Activated naive CD8-positive, alpha-beta T cell treated with anti-CD3 and anti-CD28 coated beads for 36 hours (primary cell): ENCODE measurements around the gene CROCC. TPM values are rescaled to one million over a fixed set of nuclear protein-coding genes. Genes with fewer than 3 reads are reported as not detected.

ENCODE experiments used
- DNase-seq: peaks from one replicate; pipeline ENCODE4 v3.0.0; 2021
- H3K27ac Mint-ChIP-seq: one replicate; pipeline ENCODE4 v1.8.0; 2022; ENCODE audit warnings: mild to moderate bottlenecking, moderate library complexity, mixed read lengths
- H3K27me3 Mint-ChIP-seq: one replicate; pipeline ENCODE4 v1.8.0; 2022; ENCODE audit warnings: mild to moderate bottlenecking, mixed read lengths
- H3K36me3 Mint-ChIP-seq: one replicate; pipeline ENCODE4 v1.8.0; 2021; ENCODE audit warnings: mild to moderate bottlenecking, mixed read lengths
- H3K4me1 Mint-ChIP-seq: one replicate; pipeline ENCODE4 v1.8.0; 2021; ENCODE audit warnings: mixed read lengths
- H3K4me3 Mint-ChIP-seq: one replicate; pipeline ENCODE4 v1.8.0; 2022; ENCODE audit warnings: mild to moderate bottlenecking, moderate library complexity, mixed read lengths
- H3K9me3 Mint-ChIP-seq: one replicate; pipeline ENCODE4 v1.8.0; 2022; ENCODE audit warnings: mixed read lengths
- total RNA-seq, 2 experiments: library from RNA; stranded (reverse); gene quantifications; one replicate each; pipeline ENCODE4 v1.2.3, GENCODE V29; 2021

CROCC gene
- total RNA-seq, 2 experiments from 2014 or later = 24.7 to 26.3 TPM

- no peaks in the 10 kb centered on the region for H3K36me3 Mint-ChIP-seq
- no peak for DNase-seq
- no peaks in the 10 kb centered on the region for H3K27me3 Mint-ChIP-seq
- no peak overlapping the region for H3K27ac Mint-ChIP-seq
- H3K4me1 Mint-ChIP-seq = peaks cover 15% of the 10 kb centered on the region
- no peaks in the 10 kb centered on the region for H3K9me3 Mint-ChIP-seq
- no peak overlapping the region for H3K4me3 Mint-ChIP-seq
Observed at GRCh38 chr1:17009706-17010105, 88.0 kb downstream of the CROCC start.

GRCh38 chr1:17011092-17011438 is 89.3 kb downstream of the CROCC start:
- Mint-ChIP-seq H3K27ac (no peak overlapping the region), H3K27me3 (no peaks in the 10 kb centered on the region), H3K4me3 (peak overlapping the region; percentile 84), H3K36me3 (no peaks in the 10 kb centered on the region), H3K4me1 (peaks cover 15% of the 10 kb centered on the region), H3K9me3 (no peaks in the 10 kb centered on the region)
- DNase-seq = no peak

- Mint-ChIP-seq H3K27me3 (no peaks in the 10 kb centered on the region), H3K27ac (peak within 1 kb of the TSS; percentile 42)
Observed at GRCh38 chr1:17011439-17012307, 89.9 kb downstream of the CROCC start, which contains the start of gene ATP13A2. ATP13A2 (minus strand) TSS chr1:17011928; CDS start chr1:17011738, 190 bp downstream.

GRCh38 chr1:17012775-17013490 is 91.2 kb downstream of the CROCC start:
- no peaks in the 10 kb centered on the region for H3K9me3 Mint-ChIP-seq
- H3K27me3 Mint-ChIP-seq = no peaks in the 10 kb centered on the region
- no peaks in the 10 kb centered on the region for H3K36me3 Mint-ChIP-seq
- peaks cover 15% of the 10 kb centered on the region for H3K4me1 Mint-ChIP-seq
- H3K27ac Mint-ChIP-seq = no peak overlapping the region
- no peak overlapping the region for H3K4me3 Mint-ChIP-seq
- DNase-seq = no peak

More at GRCh38 chr1:17011439-17012307, 89.9 kb downstream of the CROCC start, which contains the start of gene ATP13A2:
- Mint-ChIP-seq H3K36me3 (no peaks in the 10 kb centered on the region), H3K9me3 (no peaks in the 10 kb centered on the region), H3K4me1 (peaks cover 15% of the 10 kb centered on the region), H3K4me3 (peak within 1 kb of the TSS; percentile 84)
- DNase-seq = peak; percentile 91

- H3K4me1 Mint-ChIP-seq = peaks cover 15% of the 10 kb centered on the region
- no peak overlapping the region for H3K27ac Mint-ChIP-seq
- H3K4me3 Mint-ChIP-seq = no peak overlapping the region
- no peaks in the 10 kb centered on the region for H3K36me3 Mint-ChIP-seq
- DNase-seq = no peak
- no peaks in the 10 kb centered on the region for H3K9me3 Mint-ChIP-seq
- no peaks in the 10 kb centered on the region for H3K27me3 Mint-ChIP-seq
Observed at GRCh38 chr1:17013491-17014320, 92.0 kb downstream of the CROCC start.

GRCh38 chr1:17014671-17015567 is 93.2 kb downstream of the CROCC start:
- H3K4me3 Mint-ChIP-seq = no peak overlapping the region
- H3K9me3 Mint-ChIP-seq = no peaks in the 10 kb centered on the region
- no peaks in the 10 kb centered on the region for H3K27me3 Mint-ChIP-seq
- no peak for DNase-seq
- peaks cover 9% of the 10 kb centered on the region for H3K36me3 Mint-ChIP-seq
- peaks cover 23% of the 10 kb centered on the region for H3K4me1 Mint-ChIP-seq
- H3K27ac Mint-ChIP-seq = no peak overlapping the region

- H3K4me3 Mint-ChIP-seq = no peak overlapping the region
- H3K27me3 Mint-ChIP-seq = no peaks in the 10 kb centered on the region
- H3K4me1 Mint-ChIP-seq = peaks cover 12% of the 10 kb centered on the region
- H3K36me3 Mint-ChIP-seq = peaks cover 9% of the 10 kb centered on the region
- no peak overlapping the region for H3K27ac Mint-ChIP-seq
- no peak for DNase-seq
- no peaks in the 10 kb centered on the region for H3K9me3 Mint-ChIP-seq
Observed at GRCh38 chr1:17016317-17016661, 94.6 kb downstream of the CROCC start.

GRCh38 chr1:17017435-17017834 is 95.7 kb downstream of the CROCC start:
- no peak overlapping the region for H3K27ac Mint-ChIP-seq
- no peak overlapping the region for H3K4me3 Mint-ChIP-seq
- DNase-seq = no peak
- peaks cover 9% of the 10 kb centered on the region for H3K36me3 Mint-ChIP-seq
- peaks cover 8% of the 10 kb centered on the region for H3K4me1 Mint-ChIP-seq
- no peaks in the 10 kb centered on the region for H3K27me3 Mint-ChIP-seq
- H3K9me3 Mint-ChIP-seq = no peaks in the 10 kb centered on the region

GRCh38 chr1:17018849-17019248 is 97.1 kb downstream of the CROCC start:
- H3K27ac Mint-ChIP-seq = peak overlapping the region; percentile 73
- no peak overlapping the region for H3K4me3 Mint-ChIP-seq
- DNase-seq = no peak
- H3K27me3 Mint-ChIP-seq = no peaks in the 10 kb centered on the region
- H3K36me3 Mint-ChIP-seq = peaks cover 9% of the 10 kb centered on the region
- H3K9me3 Mint-ChIP-seq = no peaks in the 10 kb centered on the region
- peaks cover 8% of the 10 kb centered on the region for H3K4me1 Mint-ChIP-seq

- no peak overlapping the region for H3K4me3 Mint-ChIP-seq
- DNase-seq = no peak
- H3K27me3 Mint-ChIP-seq = no peaks in the 10 kb centered on the region
- H3K27ac Mint-ChIP-seq = peak overlapping the region; percentile 42
- H3K36me3 Mint-ChIP-seq = peaks cover 9% of the 10 kb centered on the region
- H3K4me1 Mint-ChIP-seq = peaks cover 8% of the 10 kb centered on the region
- no peaks in the 10 kb centered on the region for H3K9me3 Mint-ChIP-seq
Observed at GRCh38 chr1:17020502-17020901, 98.8 kb downstream of the CROCC start.

GRCh38 chr1:17021896-17022295 is 100.2 kb downstream of the CROCC start:
- Mint-ChIP-seq H3K27ac (no peak overlapping the region), H3K9me3 (no peaks in the 10 kb centered on the region)

More at GRCh38 chr1:17021896-17022295, 100.2 kb downstream of the CROCC start:
- Mint-ChIP-seq H3K4me1 (peaks cover 8% of the 10 kb centered on the region), H3K4me3 (no peak overlapping the region), H3K36me3 (peaks cover 9% of the 10 kb centered on the region), H3K27me3 (no peaks in the 10 kb centered on the region)
- DNase-seq = no peak
